ENCODE results near the gene MSH4.

Gene MSH4

GRCh38 chr1:75950176-75950575 lies 153.5 kb downstream of the MSH4 start:
- DNase-seq, result no peak

- DNase-seq, result no peak
Measured at GRCh38 chr1:75952016-75952415, 155.3 kb downstream of the MSH4 start.

- no peak for DNase-seq
Measured at GRCh38 chr1:75953461-75953860, 156.8 kb downstream of the MSH4 start.

- DNase-seq, result no peak
Measured at GRCh38 chr1:75954586-75954985, 157.9 kb downstream of the MSH4 start.
